ENCODE measurements around the gene VPS36.

DNA sequence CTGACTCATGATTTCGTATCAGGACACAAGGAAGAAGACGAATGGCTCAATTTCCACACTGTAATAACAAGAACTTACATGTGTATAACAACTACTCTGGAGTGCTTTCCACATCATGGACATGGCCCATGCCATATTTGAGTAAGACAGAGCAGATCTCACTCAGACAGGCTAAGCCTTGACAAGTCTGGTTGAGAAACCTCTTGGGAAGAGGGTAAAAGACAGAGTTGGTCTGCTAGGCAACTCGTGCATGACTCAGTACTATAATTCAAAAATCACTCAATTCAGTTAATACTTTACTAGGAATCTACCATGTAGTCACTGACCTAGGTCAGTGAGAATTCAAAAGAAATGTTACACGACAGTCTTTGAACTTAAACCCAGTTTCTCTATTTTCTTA lies 38.8 kb downstream of the VPS36 start:
- TF ChIP-seq EP300 (IDR thresholded peaks at IDR 0.05; ENCODE audit: borderline replicate concordance in 1 of 2, control insufficient read depth in 1 of 2, low read depth in 2 of 2, low read length in 2 of 2) (peak in 1 of 2 experiments; percentile 45; a peak in 2 of 4 replicates), RFX5 (IDR thresholded peaks at IDR 0.05; ENCODE audit: low read depth, low read length) (no peak), EGR1 (IDR thresholded peaks at IDR 0.05; ENCODE audit: borderline replicate concordance in 1 of 2, low read depth in 2 of 2, low read length in 2 of 2) (no peak), ZNF384 (IDR thresholded peaks at IDR 0.05; ENCODE audit: borderline replicate concordance, low read depth, low read length) (no peak)
- TF ChIP-seq, protein P1, sequence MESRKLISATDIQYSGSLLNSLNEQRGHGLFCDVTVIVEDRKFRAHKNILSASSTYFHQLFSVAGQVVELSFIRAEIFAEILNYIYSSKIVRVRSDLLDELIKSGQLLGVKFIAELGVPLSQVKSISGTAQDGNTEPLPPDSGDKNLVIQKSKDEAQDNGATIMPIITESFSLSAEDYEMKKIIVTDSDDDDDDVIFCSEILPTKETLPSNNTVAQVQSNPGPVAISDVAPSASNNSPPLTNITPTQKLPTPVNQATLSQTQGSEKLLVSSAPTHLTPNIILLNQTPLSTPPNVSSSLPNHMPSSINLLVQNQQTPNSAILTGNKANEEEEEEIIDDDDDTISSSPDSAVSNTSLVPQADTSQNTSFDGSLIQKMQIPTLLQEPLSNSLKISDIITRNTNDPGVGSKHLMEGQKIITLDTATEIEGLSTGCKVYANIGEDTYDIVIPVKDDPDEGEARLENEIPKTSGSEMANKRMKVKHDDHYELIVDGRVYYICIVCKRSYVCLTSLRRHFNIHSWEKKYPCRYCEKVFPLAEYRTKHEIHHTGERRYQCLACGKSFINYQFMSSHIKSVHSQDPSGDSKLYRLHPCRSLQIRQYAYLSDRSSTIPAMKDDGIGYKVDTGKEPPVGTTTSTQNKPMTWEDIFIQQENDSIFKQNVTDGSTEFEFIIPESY (IDR thresholded peaks at IDR 0.05): no peak

All from GM12878 (cell line).